K562 (cell line): Measurements from ENCODE around the gene GPATCH11. TPM values are rescaled to one million over a fixed set of nuclear protein-coding genes. Genes with fewer than 3 reads are reported as not detected.

Experiments used
- ATAC-seq: fragments of 200-7000 bp; cut with Tn5 transposase; 3 replicates; pipeline ENCODE4 v1.9.1; 2020; ENCODE audit warnings: moderate library complexity
- BruUV-seq: library from RNA; stranded (reverse); fragments of 400-500 nt; replicated peaks from 2 replicates; lab custom pipeline; 2021; lab: Mats Ljungman, UMichigan
- CTCF ChIA-PET: fragments of 300-600 bp; formaldehyde crosslinking; extraction: SDS; loops from one replicate; lab custom pipeline; 2021; ENCODE audit warnings: low intra/inter-chr PET ratio; lab: Yijun Ruan, JAX
- POLR2A ChIA-PET: fragments of 300-600, 350-650 bp; sonication (Branson Sonifier 250); formaldehyde crosslinking; extraction: SDS; loops from one replicate; lab custom pipeline; 2021; ENCODE audit warnings: antibody characterized with exemption, inconsistent platforms; lab: Yijun Ruan, JAX
- DNase-seq, 4 experiments: peaks; one replicate each; pipeline versions ENCODE4 v3.0.0 to v3.0.0-alpha.2; 2011 to 2018; ENCODE audit warnings: low spot score in 3 of 4, mixed read lengths in 3 of 4; ENCODE audit errors: extremely low read depth in 1 of 4
- FAIRE-seq: peaks from 2 replicates; lab custom pipeline; 2011; peaks lifted over from hg19 to GRCh38; lab: Jason Lieb, UNC
- H2AFZ ChIP-seq: 2 replicates; pipeline ENCODE4 v1.6.0; 2011; ENCODE audit warnings: low read depth, low read length, control low read depth, inconsistent platforms
- H3K27ac ChIP-seq: fragments of 200-600 bp; 3 replicates; pipeline ENCODE4 v1.8.0; 2011; ENCODE audit warnings: low read depth, mild to moderate bottlenecking, control low read depth, inconsistent platforms, low read length, moderate library complexity, mixed read lengths; ENCODE audit errors: extremely low read depth
- H3K27me3 ChIP-seq, 2 experiments: fragments of 300-600 bp in 1 of 2; 2 replicates in 1 of 2; 3 replicates in 1 of 2; pipeline versions ENCODE4 v1.6.0 to v1.8.0; 2011; ENCODE audit warnings: inconsistent platforms in 2 of 2, low read length in 2 of 2, mild to moderate bottlenecking in 1 of 2, mixed read lengths in 1 of 2, moderate library complexity in 1 of 2; ENCODE audit not compliant: control insufficient read depth in 2 of 2, insufficient read depth in 2 of 2
- H3K36me3 ChIP-seq: fragments of 300-600 bp; 3 replicates; pipeline ENCODE4 v1.8.0; 2011; ENCODE audit warnings: mild to moderate bottlenecking, low read length, inconsistent platforms; ENCODE audit not compliant: control insufficient read depth, insufficient read depth
- H3K4me1 ChIP-seq, 2 experiments: fragments of 200-600 bp in 1 of 2; replicated peaks in 1 of 2; 2 replicates in 1 of 2; 3 replicates in 1 of 2; pipeline versions ENCODE4 v1.5.1 to v1.8.0; 2011; ENCODE audit warnings: inconsistent platforms in 2 of 2, low read length in 2 of 2, mild to moderate bottlenecking in 1 of 2, mixed read lengths in 1 of 2, moderate library complexity in 1 of 2; ENCODE audit not compliant: control insufficient read depth in 2 of 2, insufficient read depth in 2 of 2
- H3K4me2 ChIP-seq: 2 replicates; pipeline ENCODE4 v1.6.1; 2011; ENCODE audit warnings: low read length, control low read depth, inconsistent platforms, mixed read lengths; ENCODE audit not compliant: insufficient read depth
- H3K4me3 ChIP-seq: fragments of 200-600 bp; sonication (generic), shearing (Covaris generic); 2 replicates; pipeline ENCODE4 v1.5.1; 2016; ENCODE audit warnings: control low read depth, inconsistent platforms
- H3K79me2 ChIP-seq: fragments of 200-600 bp; 3 replicates; pipeline ENCODE4 v1.8.0; 2011; ENCODE audit warnings: low read length, inconsistent platforms; ENCODE audit not compliant: control insufficient read depth, insufficient read depth
- H3K9ac ChIP-seq, 2 experiments: 2 replicates each; pipeline versions ENCODE4 v1.6.0 to v1.6.1; 2011; ENCODE audit warnings: low read depth in 2 of 2, low read length in 2 of 2, control low read depth in 1 of 2, inconsistent platforms in 1 of 2, mild to moderate bottlenecking in 1 of 2, mixed read lengths in 1 of 2; ENCODE audit not compliant: insufficient read depth in 1 of 2
- H3K9me1 ChIP-seq: one replicate; pipeline ENCODE4 v1.6.0; 2011; ENCODE audit warnings: inconsistent platforms, mild to moderate bottlenecking, low read length, moderate library complexity; ENCODE audit not compliant: control insufficient read depth, insufficient read depth
- H3K9me3 ChIP-seq: replicated peaks from 2 replicates; pipeline ENCODE4 v1.5.1; 2011; ENCODE audit warnings: low read depth, low read length, inconsistent platforms; ENCODE audit not compliant: control insufficient read depth, insufficient read depth
- H4K20me1 ChIP-seq: replicated peaks from 2 replicates; pipeline ENCODE4 v1.6.1; 2011; ENCODE audit warnings: low read length, inconsistent platforms, mixed read lengths; ENCODE audit not compliant: control insufficient read depth, insufficient read depth
- COPS2 ChIP-seq: fragments of 450-650 bp; conservative IDR thresholded peaks from 2 replicates; pipeline ENCODE4 v1.6.1; 2016; ENCODE audit warnings: mild to moderate bottlenecking, moderate library complexity
- KLF10 ChIP-seq: fragments of 250-450 bp; sonication (Bioruptor Pico); IDR thresholded peaks from 2 replicates; pipeline ENCODE4 v1.6.1; 2021; ENCODE audit warnings: matching md5 sums
- MAFF ChIP-seq: IDR thresholded peaks from 2 replicates; pipeline ENCODE4 v1.6.1; 2012; ENCODE audit warnings: low read length, improper control_type of control experiment
- MAFG ChIP-seq: fragments of 450-650 bp; conservative IDR thresholded peaks from 2 replicates; pipeline ENCODE4 v1.6.1; 2016; ENCODE audit warnings: missing genetic modification characterization, missing compliant biosample characterization
- MAFK ChIP-seq: IDR thresholded peaks from 2 replicates; pipeline ENCODE4 v1.6.1; 2011; ENCODE audit warnings: low read length, improper control_type of control experiment
- MED1 ChIP-seq: sonication (generic); formaldehyde crosslinking; IDR thresholded peaks from 2 replicates; pipeline ENCODE4 v1.8.1; 2023; ENCODE audit warnings: missing genetic modification reagents, borderline replicate concordance
- MTF1 ChIP-seq: fragments of 250-450 bp; sonication (Bioruptor Pico); IDR thresholded peaks from 2 replicates; pipeline ENCODE4 v1.9.0; 2021; ENCODE audit warnings: moderate library complexity, mild to moderate bottlenecking, inconsistent platforms, borderline replicate concordance
- NEUROD1 ChIP-seq: fragments of 150-350 bp; IDR thresholded peaks from 2 replicates; pipeline ENCODE4 v1.6.1; 2014; ENCODE audit warnings: borderline replicate concordance, low read length, low read depth; ENCODE audit not compliant: partially characterized antibody
- NFE2 ChIP-seq: IDR thresholded peaks from 2 replicates; pipeline ENCODE4 v1.6.1; 2014; ENCODE audit warnings: antibody characterized with exemption, low read depth
- SMAD4 ChIP-seq: fragments of 250-450 bp; sonication (Bioruptor Pico); conservative IDR thresholded peaks from 2 replicates; pipeline ENCODE4 v1.8.0; 2021; ENCODE audit warnings: inconsistent platforms, mild to moderate bottlenecking, moderate library complexity
- YY1 ChIP-seq, 3 experiments: IDR thresholded peaks; 2 replicates each; pipeline ENCODE4 v1.6.1; 2011; ENCODE audit warnings: low read length in 2 of 3, mild to moderate bottlenecking in 2 of 3, moderate library complexity in 2 of 3, borderline replicate concordance in 1 of 3, control low read depth in 1 of 3, low read depth in 1 of 3; ENCODE audit not compliant: insufficient read depth in 3 of 3, insufficient replicate concordance in 2 of 3, control insufficient read depth in 1 of 3, insufficient read length in 1 of 3; ENCODE audit errors: extremely low read depth in 1 of 3
- ZNF280B ChIP-seq: fragments of 250-450 bp; sonication (Bioruptor Pico); IDR thresholded peaks from 2 replicates; pipeline ENCODE4 v1.5.1; 2021; ENCODE audit warnings: mild to moderate bottlenecking
- ZNF316 ChIP-seq: fragments of 450-650 bp; IDR thresholded peaks from 2 replicates; pipeline ENCODE4 v1.6.1; 2016
- WGBS: fragments of 100-300 bp; shearing (Covaris generic); methylation state at CpG from one replicate; pipeline ENCODE4 v1.1.6; 2016; ENCODE audit warnings: low coverage, mixed read lengths; ENCODE audit not compliant: insufficient coverage; ENCODE audit errors: missing lambda C conversion rate; 5-methylcytosine and 5-hydroxymethylcytosine counted together
- in situ Hi-C: fragments of 300-500 bp; cut with MboI; formaldehyde crosslinking; loops from 4 replicates; pipeline ENCODE4 v1.15.0; 2018; ENCODE audit warnings: inconsistent platforms, mixed read lengths
- intact Hi-C: fragments of 100-400 bp; cut with micrococcal nuclease; formaldehyde crosslinking; loops from 2 replicates; pipeline ENCODE4 v1.14.2; 2022
- polyA plus RNA-seq, 8 experiments: library from polyadenylated mRNA; depleted of rRNA in 4 of 8; stranded (reverse) in 5 of 8; unstranded in 3 of 8; fragments of >200 nt; fragmentation: Nextera tagmentation in 2 of 8; fragmentation: Illumina TruSeq in 1 of 8; extraction: Ambion mirVana in 2 of 8; extraction: Trizol in 1 of 8; gene quantifications; 2 replicates each; pipeline versions ENCODE4 v1.2.1 to v1.2.3, GENCODE V29; 2011 to 2014; ENCODE audit warnings: inconsistent platforms in 1 of 8, missing spikeins in 1 of 8
- total RNA-seq, 7 experiments: library from RNA; depleted of rRNA in 6 of 7; stranded (reverse); fragments of >200 nt in 6 of 7; fragmentation: Illumina TruSeq in 2 of 7; extraction: Trizol in 2 of 7; gene quantifications; 2 replicates each; pipeline versions ENCODE4 v1.2.1 to v1.2.3, GENCODE V29; 2011 to 2021; ENCODE audit warnings: low replicate concordance in 1 of 7

GPATCH11 gene
- total and polyA plus RNA-seq, 9 of the 15 experiments (the other 6 are each of a cell fraction or from before 2014, with no cell fraction given), result 7.9 to 23.9 (median 15.2) TPM

- CTCF ChIA-PET, result no interaction called here
- Histone ChIP-seq H3K9ac (no peak overlapping the region), H3K27ac (no peak overlapping the region; the same call in 2 of the 3 replicates), H3K27me3 (no peaks in the 10 kb centered on the region), H3K4me2 (no peak overlapping the region), H3K4me3 (no peak overlapping the region), H4K20me1 (no peaks in the 10 kb centered on the region), H3K9me1 (no peaks in the 10 kb centered on the region), H2AFZ (no peak overlapping the region), H3K9me3 (no peaks in the 10 kb centered on the region), H3K4me1 (no peaks in the 10 kb centered on the region), H3K36me3 (peaks cover 20% of the 10 kb centered on the region; the same call in 2 of the 3 replicates), H3K79me2 (no peaks in the 10 kb centered on the region)
- WGBS, result 93% methylated on average over 5 of the region's 5 CpGs
- intact Hi-C loops, result no loop called here
- BruUV-seq, result no TSS peak
- TF ChIP-seq NFE2 (peak; percentile 67), MAFK (peak; percentile 45), ZNF280B (CRISPR knock-in tag) (no peak), YY1 (IDR thresholded peaks at IDR 0.05; ENCODE audit: borderline replicate concordance in 1 of 3, control insufficient read depth in 1 of 3, extremely low read depth in 1 of 3, insufficient read depth in 3 of 3, insufficient read length in 1 of 3, insufficient replicate concordance in 2 of 3, low read depth in 1 of 3, low read length in 2 of 3) (no peak), MTF1 (CRISPR knock-in tag) (no peak), NEUROD1 (no peak), MAFG (tag) (0 out of 2 replicates have a peak, but pooled peaks have one; percentile 36), KLF10 (no peak), COPS2 (no peak), MAFF (peak; percentile 47; the same call in 1 of the 2 replicates), SMAD4 (CRISPR knock-in tag) (no peak), MED1 (CRISPR knock-in tag) (no peak), ZNF316 (peak; percentile 22; the same call in 1 of the 2 replicates)
- ATAC-seq (no peak), DNase-seq (peak in 2 of 4 experiments; percentile 4 to 10), FAIRE-seq (peak; percentile 48)
- POLR2A ChIA-PET, result interaction anchor here (0.6 kb wide), 1 partner anchor 727 kb away, joined by 3 read pairs; no protein-coding TSS in a partner anchor
- in situ Hi-C loops, result no loop called here
Observed at GRCh38 chr2:37119157-37119556, 34.8 kb downstream of the GPATCH11 start.
